ENCODE results near the gene HOXB6. TPM values are rescaled to one million over a fixed set of nuclear protein-coding genes. Genes with fewer than 3 reads are reported as not detected.

Gene HOXB6
- polyA plus RNA-seq, 3 donors = 78.6 to 173 (median 115) TPM

DNA sequence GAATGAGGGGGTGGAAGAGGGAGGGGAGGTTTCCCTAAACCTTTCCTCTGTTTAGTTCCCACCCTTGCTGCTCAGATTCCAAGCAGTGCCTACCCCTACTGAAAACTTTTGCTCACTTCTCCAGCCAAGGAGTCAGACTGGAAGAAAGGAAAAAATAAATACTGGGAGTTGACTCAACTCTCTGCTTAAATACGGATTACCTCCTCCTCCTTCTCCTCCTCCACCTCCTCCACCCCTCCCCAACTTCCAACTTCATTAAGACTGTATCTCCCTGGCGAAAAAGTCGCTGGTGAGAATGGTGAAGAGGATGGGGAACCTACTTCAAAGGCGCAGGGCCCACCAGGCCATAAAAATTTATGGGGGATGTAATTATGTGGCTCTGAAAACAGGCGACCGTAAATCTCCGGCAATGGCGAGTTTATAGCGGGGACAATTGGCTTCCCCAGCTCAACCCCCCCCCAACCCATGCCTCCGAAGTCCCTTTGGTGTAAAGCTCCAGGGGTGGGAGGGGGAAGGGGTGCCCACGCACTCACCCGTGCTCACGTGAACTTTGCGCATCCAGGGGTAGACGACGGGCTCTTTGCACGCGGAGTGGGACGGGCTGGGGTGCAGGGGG is 27.3 kb downstream of the HOXB6 start:
- DNase-seq (ENCODE audit: extremely low read depth in 1 of 11, low read depth in 9 of 11, low spot score in 4 of 11) = peak in 9 of 11 donors; percentile 78 to 96 (median 88)

- no peak for DNase-seq (ENCODE audit: extremely low read depth in 1 of 11, low read depth in 9 of 11, low spot score in 4 of 11)
Measured at GRCh38 chr17:48576479-48577309, 28.1 kb downstream of the HOXB6 start.

DNA sequence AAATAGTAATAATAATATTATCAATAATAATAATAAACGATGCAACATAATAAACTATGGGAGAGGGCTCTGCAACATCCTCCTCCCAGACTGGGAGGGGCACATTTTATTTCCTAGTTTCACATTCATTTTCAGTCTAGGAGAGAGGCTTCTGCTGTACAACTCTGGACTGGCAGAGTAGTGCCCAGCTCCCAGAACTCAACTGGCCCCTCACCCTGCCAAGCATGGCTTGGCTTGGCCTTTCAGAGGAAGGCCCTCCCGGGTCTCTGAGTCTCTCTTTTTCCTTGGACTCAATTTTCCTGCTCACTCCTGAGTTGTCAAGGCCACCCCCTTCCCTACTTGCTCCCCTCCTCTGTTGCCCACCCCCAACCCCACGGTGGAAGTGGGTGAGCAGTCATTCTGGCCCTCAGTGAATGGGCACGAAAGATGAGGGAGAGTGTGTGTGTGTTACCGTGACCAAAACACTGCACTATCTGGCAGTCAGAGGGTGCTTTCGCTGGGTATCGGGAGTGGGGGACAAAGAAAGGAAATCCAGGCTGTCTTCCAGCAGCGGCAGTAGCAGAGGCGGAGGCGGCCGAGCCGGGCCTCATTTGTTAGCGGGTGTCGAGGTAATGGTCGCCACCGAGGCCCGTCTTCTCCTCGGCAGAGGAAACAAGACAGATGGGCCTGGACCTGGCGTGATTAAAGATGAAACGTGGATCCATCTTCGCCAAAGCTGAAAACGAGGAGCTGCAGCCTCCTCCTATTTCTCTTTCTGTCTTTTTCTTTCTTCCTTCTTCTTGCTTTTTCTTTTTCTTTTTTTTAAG is 28.9 kb downstream of the HOXB6 start:
- DNase-seq (ENCODE audit: extremely low read depth in 1 of 11, low read depth in 9 of 11, low spot score in 4 of 11) = no peak

- DNase-seq (ENCODE audit: extremely low read depth in 1 of 11, low read depth in 9 of 11, low spot score in 4 of 11) = no peak
Measured at GRCh38 chr17:48575066-48575582, 29.7 kb downstream of the HOXB6 start.

GRCh38 chr17:48574505-48575065 is 30.2 kb downstream of the HOXB6 start:
- DNase-seq (ENCODE audit: extremely low read depth in 1 of 11, low read depth in 9 of 11, low spot score in 4 of 11) = no peak

DNA sequence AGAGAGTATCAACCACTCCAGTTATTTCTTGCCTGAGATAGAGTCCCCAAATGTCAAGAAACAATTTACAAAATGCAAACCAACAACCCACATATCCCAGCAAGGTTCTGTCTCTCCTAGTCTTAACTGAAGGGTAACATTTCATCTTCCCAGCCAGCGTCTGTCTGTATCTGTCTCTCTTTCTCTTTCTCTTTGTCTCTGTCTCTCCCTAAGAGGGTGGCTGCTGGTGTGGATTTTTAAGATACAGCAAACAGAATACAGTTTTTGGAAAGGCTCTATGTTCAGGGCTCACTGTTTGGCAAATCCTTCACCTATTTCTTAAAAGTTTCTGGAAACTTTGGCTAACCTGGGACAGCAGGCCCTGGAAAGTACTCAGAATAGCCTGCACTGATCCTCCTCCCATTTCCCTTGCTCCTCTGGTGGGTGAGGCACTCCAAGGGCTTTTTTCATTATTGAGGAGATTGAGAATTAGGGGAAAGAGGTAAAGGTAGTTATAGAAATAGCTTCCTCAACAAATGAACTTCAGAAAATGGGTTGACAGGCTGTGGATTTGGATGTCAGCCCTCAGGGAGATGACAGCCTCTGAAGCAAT is 32.9 kb downstream of the HOXB6 start:
- no peak for DNase-seq (ENCODE audit: extremely low read depth in 1 of 11, low read depth in 9 of 11, low spot score in 4 of 11)

GRCh38 chr17:48571024-48571818 is 33.6 kb downstream of the HOXB6 start:
- DNase-seq (ENCODE audit: extremely low read depth in 1 of 11, low read depth in 9 of 11, low spot score in 4 of 11) = no peak

GRCh38 chr17:48570325-48571023 is 34.3 kb downstream of the HOXB6 start:
- DNase-seq (ENCODE audit: extremely low read depth in 1 of 11, low read depth in 9 of 11, low spot score in 4 of 11) = no peak

DNA sequence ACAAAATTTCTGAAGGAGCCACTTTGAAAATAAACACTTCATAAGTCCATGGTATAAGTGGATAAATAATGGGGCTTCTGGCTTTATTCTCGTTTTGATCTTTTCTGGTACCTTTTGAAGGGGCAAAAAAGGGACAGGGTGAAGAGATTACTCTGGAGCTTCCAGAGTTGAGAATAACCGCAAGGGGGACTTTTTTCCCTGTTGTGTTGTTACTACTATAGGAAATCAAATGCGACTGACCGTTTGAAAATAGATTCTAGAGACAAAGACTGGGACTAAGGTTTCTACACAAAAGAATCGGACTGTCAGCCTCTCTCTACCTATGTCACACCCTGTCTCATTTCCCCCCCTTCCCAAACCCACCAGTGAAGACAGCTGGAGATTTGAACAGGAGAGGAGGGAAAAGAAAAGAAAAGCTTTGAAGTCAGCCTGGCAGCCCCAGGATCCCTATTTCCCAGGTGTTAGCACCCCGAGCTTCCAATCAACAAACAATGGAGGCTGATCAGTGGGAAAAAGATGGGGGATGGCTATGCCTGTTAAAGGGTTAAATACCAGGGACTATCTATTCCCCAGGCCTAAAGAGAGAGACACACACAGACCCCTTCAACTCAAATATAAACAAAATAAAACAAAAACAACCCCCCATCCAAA is 35.0 kb downstream of the HOXB6 start:
- no peak for DNase-seq (ENCODE audit: extremely low read depth in 1 of 11, low read depth in 9 of 11, low spot score in 4 of 11)

- DNase-seq (ENCODE audit: extremely low read depth in 1 of 11, low read depth in 9 of 11, low spot score in 4 of 11) = no peak
Measured at GRCh38 chr17:48569240-48569582, 35.6 kb downstream of the HOXB6 start.

GRCh38 chr17:48568499-48569239 is 36.1 kb downstream of the HOXB6 start:
- DNase-seq (ENCODE audit: extremely low read depth in 1 of 11, low read depth in 9 of 11, low spot score in 4 of 11) = no peak

DNA sequence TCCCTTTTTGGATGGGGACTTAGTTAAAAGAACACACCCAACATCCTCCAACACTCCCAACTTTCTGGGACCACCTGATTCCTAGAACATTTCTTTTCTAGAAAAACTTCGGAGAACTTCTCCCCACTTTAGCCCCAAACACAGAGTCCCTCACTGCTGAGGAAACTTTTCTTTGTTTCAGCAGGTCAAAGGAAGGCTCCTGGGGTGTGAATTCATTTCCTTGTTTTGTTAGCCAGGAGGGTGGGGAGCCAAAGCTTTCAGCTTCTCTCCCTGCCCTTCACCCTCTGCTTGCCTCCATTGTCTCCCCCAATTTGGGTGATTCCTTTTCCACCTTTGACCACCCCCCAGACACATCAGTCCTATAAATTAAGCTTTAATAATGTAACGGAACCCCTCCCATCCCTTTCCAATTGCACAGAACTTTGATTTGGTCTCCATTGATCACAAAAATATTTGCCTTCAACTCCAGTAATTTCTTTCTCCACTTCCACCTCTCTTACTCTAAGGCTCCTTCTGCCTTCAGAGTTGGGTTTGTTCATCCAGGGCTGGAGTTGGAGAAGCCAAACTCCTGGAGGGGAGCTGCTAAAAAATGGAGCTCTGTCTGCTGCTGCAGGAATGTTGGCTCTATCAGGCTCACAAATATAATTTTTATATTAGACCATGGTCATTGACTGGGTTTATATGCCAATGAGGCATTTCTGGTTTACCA is 37.0 kb downstream of the HOXB6 start:
- DNase-seq (ENCODE audit: extremely low read depth in 1 of 11, low read depth in 9 of 11, low spot score in 4 of 11) = no peak

DNA sequence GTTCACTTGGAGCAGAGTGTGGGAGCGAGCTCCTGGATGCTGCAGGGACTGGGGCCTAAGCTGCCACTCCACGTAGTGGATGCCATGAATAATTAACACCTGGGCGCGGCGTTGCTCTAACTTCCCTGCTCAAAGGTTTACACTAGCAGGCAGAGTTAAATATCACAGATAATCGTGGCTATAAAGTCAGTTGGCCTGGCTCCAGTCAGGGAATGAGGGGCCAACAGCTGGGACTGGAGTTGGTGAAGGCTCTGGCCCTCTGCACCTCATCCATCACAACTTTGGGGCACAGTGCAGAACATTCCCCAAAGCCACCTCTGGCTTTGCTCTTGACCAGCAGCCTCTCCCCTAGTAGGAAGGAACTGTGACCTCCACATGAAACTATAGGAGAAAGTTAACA is 37.6 kb downstream of the HOXB6 start:
- DNase-seq (ENCODE audit: extremely low read depth in 1 of 11, low read depth in 9 of 11, low spot score in 4 of 11) = no peak

GRCh38 chr17:48566717-48567116 is 38.1 kb downstream of the HOXB6 start:
- no peak for DNase-seq (ENCODE audit: extremely low read depth in 1 of 11, low read depth in 9 of 11, low spot score in 4 of 11)

GRCh38 chr17:48565925-48566710 is 38.7 kb downstream of the HOXB6 start:
- no peak for DNase-seq (ENCODE audit: extremely low read depth in 1 of 11, low read depth in 9 of 11, low spot score in 4 of 11)
